Right lung (tissue), 5 donors: ENCODE results near the gene TMED4. TPM values are rescaled to one million over a fixed set of nuclear protein-coding genes. Genes with fewer than 3 reads are reported as not detected.

Experiments
- polyA plus RNA-seq, 5 donors: library from polyadenylated mRNA; unstranded; fragments of 120-200 nt; gene quantifications; one replicate each; pipeline versions ENCODE4 v1.2.1 to v1.2.3, GENCODE V29; 2013; ENCODE audit warnings: inconsistent platforms in 1 of 5, low replicate concordance in 1 of 5; ENCODE audit not compliant: insufficient read length in 5 of 5, insufficient read depth in 1 of 5

The TMED4 gene
- polyA plus RNA-seq, 5 donors = 88.1 to 104 (median 93.4) TPM

Other genes with a start within 250 kb of the TMED4 start
- gene NUDCD3, start 91.6 kb downstream of the TMED4 start, polyA plus RNA-seq = 10 to 100 TPM; 79.4 to 95.3 (median 83.8) TPM
- under 1 TPM; 0.21 to 0.42 (median 0.33) TPM for gene NPC1L1, start 40.9 kb downstream of the TMED4 start, polyA plus RNA-seq
- gene DDX56, start 8.3 kb downstream of the TMED4 start, polyA plus RNA-seq = 10 to 100 TPM; 63.1 to 82.2 (median 73.7) TPM
- gene OGDH, start 24.4 kb upstream of the TMED4 start, polyA plus RNA-seq = 10 to 100 TPM; 40.6 to 58.8 (median 53.7) TPM
- gene ZMIZ2, start 166.6 kb upstream of the TMED4 start, polyA plus RNA-seq = 10 to 100 TPM; 47.0 to 73.6 (median 68.6) TPM
- gene PPIA, start 214.4 kb upstream of the TMED4 start, polyA plus RNA-seq = 1,000 to 10,000 TPM; 1,042 to 1,297 (median 1,129) TPM